LHCN-M2 (cell line): ENCODE measurements around the gene CSPG5. TPM values are rescaled to one million over a fixed set of nuclear protein-coding genes. Genes with fewer than 3 reads are reported as not detected.

Experiments
- DNase-seq: peaks from one replicate; pipeline ENCODE4 v3.0.0-alpha.2; 2012; ENCODE audit warnings: low read depth
- total RNA-seq: library from RNA; depleted of rRNA; stranded (reverse); fragments of >200 nt; gene quantifications from 2 replicates; pipeline ENCODE4 v1.2.3, GENCODE V29; 2014

CSPG5 gene
- total RNA-seq, 1 experiment from 2014 or later, result 0.29 TPM

DNA sequence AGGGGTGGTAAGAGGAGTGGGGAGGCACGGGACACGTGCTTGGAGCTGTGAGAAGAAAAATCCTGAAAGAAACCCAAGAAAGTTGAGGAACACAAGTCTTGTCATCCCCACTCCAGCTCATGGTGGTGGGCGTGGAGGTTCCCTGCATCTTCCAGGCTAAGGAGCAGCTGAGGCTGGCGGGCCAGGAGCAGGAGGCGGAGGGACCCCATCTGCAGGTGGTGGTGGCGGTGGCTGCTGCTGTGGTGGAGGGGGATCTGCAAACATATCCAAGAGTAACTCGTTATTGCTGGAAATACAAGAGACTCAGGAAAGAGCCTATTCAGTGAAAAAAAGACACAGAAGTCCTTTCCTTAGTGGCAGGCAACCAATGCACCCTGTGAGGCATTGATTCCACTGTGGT lies 9.4 kb upstream of the CSPG5 start:
- DNase-seq, result no peak

GRCh38 chr3:47586746-47587145 lies 8.1 kb upstream of the CSPG5 start:
- no peak for DNase-seq

DNA sequence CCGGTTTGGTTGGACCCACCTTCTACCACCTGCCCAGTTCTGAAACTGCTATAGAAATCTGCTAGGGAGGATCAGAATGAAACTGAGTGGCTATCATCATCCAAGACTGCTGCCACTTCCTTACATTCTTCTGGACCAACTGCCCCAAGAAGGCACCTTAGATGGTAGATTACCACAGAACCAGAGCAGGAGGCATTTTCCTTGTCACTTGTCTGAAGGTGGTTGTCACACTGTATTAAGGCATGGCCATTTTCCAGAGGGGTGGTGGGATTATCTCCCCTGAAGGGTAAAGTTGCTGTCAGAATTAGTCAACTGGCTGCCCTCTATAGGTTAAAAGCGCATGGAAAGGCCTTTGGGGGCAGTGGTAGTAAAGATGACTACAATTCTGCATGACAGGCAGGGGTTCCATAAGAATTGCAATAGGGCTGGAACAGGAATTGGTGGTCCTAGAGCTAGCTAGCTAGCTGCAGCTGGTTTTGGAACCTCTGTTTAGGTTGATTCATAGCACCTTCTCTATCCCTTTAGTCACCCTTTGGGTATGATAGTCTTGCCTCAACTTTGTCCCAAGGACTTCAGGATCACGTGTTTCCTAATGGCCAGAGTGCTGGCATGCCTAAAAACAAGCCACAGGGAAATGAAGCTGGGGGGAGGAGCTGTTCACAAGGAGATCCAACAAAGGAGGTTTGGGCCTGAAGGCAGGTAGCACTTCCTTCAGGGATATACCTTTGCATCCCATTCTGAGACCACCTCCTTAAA lies 4.8 kb upstream of the CSPG5 start:
- no peak for DNase-seq

GRCh38 chr3:47581835-47582234 lies 3.2 kb upstream of the CSPG5 start:
- DNase-seq, result no peak

GRCh38 chr3:47581422-47581821 lies 2.8 kb upstream of the CSPG5 start:
- no peak for DNase-seq

GRCh38 chr3:47580481-47580880 lies 1.8 kb upstream of the CSPG5 start:
- DNase-seq, result no peak

GRCh38 chr3:47579875-47580274 lies 1.2 kb upstream of the CSPG5 start:
- DNase-seq, result no peak

DNA sequence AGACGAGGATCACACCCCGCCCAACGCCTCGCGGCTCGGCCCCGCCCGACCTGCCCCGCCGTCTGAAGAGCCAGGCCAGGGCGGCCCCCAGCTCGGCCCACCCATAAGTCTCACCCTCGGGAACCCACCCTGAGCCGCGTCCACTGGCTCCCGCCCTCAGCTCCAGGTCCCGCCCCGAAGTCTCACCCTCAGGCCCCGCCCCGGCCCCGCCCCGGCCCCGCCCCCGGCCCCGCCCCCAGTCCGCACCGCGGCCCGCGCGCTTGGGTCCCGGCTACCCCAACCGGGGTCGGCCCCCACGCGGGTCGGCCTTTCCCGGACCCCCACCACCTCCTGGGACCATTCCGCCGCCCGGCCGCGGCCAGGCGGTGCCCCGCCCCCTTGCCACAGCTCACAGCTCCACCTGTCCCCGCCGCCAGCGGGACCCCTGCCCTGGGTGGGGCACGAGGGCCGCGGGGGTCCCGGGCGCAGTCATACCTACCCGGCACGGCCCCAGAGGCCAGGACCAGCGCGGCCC lies 489 bp downstream of the CSPG5 start:
- DNase-seq, result no peak

- no peak for DNase-seq
Observed at GRCh38 chr3:47577583-47578118, 1.0 kb downstream of the CSPG5 start.

- no peak for DNase-seq
Observed at GRCh38 chr3:47573190-47574172, 5.2 kb downstream of the CSPG5 start.

DNA sequence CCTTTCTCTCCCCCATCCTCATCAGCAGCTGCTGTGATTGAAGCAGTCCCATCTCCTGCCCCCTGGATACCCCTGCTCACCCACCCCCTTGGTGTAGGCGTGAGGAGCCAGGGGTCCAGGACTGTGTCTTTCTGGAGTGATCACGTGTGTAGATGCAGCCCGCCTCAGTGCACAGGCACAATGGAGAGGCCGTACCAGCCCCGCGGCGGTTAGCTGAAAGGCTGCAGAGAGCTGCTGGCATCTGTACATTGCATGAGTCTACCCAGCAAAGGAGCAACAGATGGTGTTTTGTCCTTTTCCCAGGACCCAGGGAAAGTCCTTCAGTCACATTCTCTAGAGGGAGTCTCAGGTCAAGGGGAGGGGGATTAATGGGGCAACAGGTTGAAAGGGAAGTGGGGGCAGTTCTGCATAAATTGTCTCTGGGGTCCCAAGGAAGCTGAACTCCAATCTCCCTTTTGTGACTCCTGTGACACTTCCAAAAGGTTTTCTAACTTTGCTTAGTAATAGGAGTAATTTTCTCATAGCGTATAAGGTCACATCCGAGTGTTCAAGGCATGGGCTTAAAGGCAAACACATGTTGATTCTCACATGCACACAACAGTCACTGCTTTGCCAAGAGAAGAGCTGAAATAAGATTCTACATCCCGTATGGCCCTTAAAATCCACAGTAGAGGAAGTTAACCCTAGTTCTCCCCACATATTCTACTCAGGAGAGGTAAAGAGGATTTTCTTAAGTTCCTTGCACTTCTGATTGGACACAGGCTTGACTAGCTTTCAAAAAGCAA lies 7.1 kb downstream of the CSPG5 start:
- no peak for DNase-seq

DNA sequence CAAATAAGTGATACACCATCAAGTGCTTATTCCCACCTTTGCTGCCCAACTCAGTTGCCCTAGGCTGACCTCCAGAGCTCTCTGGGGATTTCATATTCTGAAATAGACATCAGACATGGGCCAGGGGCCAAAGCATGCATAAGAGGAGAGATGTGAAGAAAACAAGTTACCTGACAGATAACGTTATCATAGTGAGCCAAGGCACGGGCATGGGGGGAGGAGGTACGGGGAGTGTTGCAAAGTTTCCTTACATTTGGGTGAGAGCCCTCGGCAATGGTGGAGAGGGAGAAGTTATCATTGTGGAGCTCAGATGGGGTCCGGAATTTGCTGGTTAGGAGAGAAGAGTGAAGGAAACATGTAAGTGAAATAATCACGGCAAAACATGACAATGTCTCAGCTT lies 9.8 kb downstream of the CSPG5 start:
- DNase-seq, result no peak

GRCh38 chr3:47567149-47567548 lies 11.5 kb downstream of the CSPG5 start:
- DNase-seq, result no peak

- DNase-seq, result no peak
Observed at GRCh38 chr3:47566667-47567066, 12.0 kb downstream of the CSPG5 start.

DNA sequence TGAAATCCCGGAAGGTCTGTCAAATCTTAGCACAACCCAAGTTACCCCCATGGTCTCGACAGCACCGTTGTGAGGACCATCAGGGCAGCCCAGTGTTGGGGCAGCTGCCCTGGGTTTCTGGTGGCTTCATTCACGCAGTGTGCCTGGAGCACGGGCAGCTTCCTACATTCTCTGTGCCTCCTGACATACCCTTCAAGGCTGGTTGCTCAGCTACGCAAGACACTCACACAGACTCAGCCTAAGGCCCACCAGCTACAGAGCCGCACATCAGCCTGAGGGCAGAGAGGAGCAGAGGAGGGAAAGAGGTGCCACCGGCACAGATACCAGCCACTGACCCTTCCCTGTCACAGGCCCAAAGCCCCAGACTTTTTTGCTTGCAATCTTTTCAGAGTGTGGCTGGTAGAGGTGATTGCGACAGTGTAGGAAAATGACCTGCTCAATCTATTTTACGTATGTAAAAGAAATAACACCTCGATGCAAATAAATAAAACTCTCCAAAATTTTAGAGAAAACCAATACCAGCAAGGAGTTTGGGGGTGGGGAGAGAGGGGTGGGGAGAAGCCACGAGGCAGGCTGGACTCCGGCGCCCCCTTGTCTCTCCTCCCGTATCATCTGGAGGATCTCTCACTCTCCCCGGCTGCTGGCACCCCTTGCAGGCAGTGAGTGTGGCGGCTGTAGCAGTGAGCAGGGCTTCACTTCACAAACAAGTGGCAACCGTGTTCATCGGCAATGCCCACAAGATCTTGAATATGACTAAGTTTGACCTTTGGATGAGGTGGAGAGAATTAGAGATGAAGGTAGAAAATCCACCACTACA lies 12.7 kb downstream of the CSPG5 start:
- DNase-seq, result no peak

- DNase-seq, result no peak
Observed at GRCh38 chr3:47556351-47556750, 22.3 kb downstream of the CSPG5 start.

DNA sequence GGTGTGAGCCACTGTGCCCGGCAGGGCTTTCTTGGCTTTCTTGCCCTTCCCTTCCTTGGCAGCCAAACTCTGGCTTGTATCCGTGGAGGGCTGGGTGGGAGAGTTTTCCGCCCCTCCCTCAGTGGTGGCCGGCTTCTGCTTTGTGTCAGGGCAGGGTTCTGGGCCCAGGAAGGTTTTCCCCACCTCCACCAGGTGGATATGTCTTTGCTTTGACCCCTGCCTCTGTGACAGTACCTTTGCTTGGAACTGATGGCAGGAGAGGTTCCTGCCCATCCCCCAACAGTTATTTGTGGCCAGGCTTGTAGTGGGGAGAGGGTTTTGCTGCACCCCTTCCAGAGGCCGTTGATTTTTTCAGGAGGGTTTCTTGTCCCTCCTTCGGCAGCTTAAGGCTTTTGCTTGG lies 24.3 kb downstream of the CSPG5 start:
- no peak for DNase-seq

DNA sequence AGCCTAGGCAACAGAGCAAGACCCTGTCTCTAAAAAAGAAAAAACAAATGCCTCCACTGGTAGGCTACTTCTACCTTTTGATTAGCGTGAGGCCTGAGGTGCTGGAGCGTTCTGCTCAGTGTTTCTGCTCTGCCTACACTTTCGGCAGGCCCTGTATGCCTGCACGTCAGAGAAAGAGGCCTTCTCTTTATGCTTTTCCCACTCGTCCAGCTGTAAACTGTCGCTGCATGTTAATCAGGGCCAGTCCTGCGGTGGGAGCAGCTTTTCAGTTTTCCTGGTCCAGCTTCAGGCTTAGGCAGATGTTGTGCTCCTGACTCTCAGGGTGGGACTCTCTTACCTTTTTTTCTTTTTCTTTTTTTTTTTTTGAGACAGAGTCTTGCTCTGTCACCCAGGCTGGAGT lies 25.3 kb downstream of the CSPG5 start:
- DNase-seq, result no peak

DNA sequence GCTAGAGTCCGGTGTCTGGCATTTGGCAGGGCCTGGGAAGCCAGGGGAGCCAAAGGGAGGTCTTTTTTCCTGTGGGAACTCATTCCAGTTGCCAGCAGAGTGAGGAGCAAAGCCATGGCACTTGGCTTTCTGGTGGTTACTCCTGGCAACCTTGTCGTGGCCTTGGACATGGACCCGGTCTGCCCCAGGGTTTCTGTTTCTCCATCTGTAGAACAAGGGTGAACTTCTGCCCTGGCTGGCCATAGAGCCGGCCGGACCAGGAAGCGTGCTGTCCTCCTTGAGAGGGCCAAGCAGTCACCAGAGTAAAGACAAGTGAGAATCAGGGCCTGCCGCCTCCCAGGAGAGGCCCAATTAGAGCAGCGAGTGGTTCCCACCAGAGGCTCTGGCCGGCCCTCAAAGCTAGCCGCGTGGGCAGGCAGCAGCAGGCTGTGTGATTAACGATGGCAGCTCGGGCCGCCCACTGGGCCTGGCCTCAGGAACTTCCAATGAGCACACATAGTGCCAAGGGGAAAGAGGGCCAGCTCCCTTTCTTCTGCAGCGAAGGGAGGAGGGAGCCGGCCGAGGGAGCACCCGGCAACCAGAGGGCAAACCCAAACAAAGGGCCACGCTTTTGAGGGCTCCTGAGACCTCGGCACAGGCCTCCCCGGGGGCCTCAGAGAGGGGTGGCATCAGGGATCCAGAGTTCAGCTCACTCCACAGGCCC lies 36.0 kb downstream of the CSPG5 start:
- DNase-seq, result peak; percentile 6

DNA sequence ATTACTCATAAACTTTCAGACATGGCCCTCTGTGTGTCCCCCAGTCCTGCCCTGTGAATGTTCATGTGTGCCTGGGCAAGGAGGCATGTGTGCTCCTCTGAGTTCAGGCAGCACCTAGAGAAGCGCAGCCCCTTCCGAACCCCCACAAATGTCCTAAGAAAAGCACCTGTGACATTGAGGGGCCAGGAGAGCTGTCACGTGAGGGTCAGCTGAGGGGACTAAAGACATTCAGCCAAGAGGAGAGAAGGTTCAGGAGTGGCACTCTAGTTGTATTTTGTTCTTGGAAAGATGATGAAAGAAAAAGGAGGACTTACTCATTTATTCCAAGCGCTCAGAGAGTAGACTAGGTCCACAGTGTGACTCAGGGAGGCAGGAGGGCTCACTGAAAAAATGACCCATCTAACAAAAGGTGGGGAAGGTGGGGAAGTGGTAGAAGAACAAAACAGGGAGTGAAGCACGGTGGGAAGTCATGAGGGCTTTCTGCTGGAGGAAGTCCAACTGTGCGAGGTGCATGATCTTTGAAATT lies 37.0 kb downstream of the CSPG5 start:
- no peak for DNase-seq
